ENCODE measurements around the gene DDX6. TPM values are rescaled to one million over a fixed set of nuclear protein-coding genes. Genes with fewer than 3 reads are reported as not detected.
"Not testable (repeated sequence)": the region's sequence is repeated elsewhere in the genome, so short reads cannot be mapped to it uniquely, and the experiment has no call there.

DDX6 gene
- total and polyA plus RNA-seq, 9 of the 15 experiments (the other 6 are each of a cell fraction or from before 2014, with no cell fraction given): 10.0 to 102 (median 58.2) TPM

- Histone ChIP-seq H3K27ac (ENCODE audit: extremely low read depth, low read depth, low read length) (peak overlapping the region; percentile 52; the same call in 2 of the 3 replicates), H3K9ac (ENCODE audit: insufficient read depth in 1 of 2, low read depth in 2 of 2, low read length in 2 of 2) (peak overlapping the region in 1 of 2 experiments; percentile 14; a peak in 1 of 4 replicates), H3K4me1 (replicated peaks in 1 of 2; ENCODE audit: control insufficient read depth in 2 of 2, insufficient read depth in 2 of 2, low read length in 2 of 2) (peaks cover 23 to 26% of the 10 kb centered on the region in 2 experiments)
- CTCF ChIA-PET (ENCODE audit: low intra/inter-chr PET ratio); H3K27me3 ChIP-seq (ENCODE audit: control insufficient read depth in 2 of 2, insufficient read depth in 2 of 2, low read length in 2 of 2); POLR2A ChIA-PET; BruUV-seq (replicated peaks); in situ Hi-C loops (cut with MboI); H3K4me3 ChIP-seq; ATAC-seq; intact Hi-C loops (cut with micrococcal nuclease); FAIRE-seq; H4K20me1 ChIP-seq (replicated peaks; ENCODE audit: control insufficient read depth, insufficient read depth, low read length); H3K9me3 ChIP-seq (replicated peaks; ENCODE audit: control insufficient read depth, insufficient read depth, low read depth, low read length); DNase-seq (ENCODE audit: extremely low read depth in 1 of 4, low spot score in 3 of 4); H3K4me2 ChIP-seq (ENCODE audit: insufficient read depth, low read length); H3K79me2 ChIP-seq (ENCODE audit: control insufficient read depth, insufficient read depth, low read length); H2AFZ ChIP-seq (ENCODE audit: low read depth, low read length); H3K9me1 ChIP-seq (ENCODE audit: control insufficient read depth, insufficient read depth, low read length); H3K36me3 ChIP-seq (ENCODE audit: control insufficient read depth, insufficient read depth, low read length): not testable (repeated sequence)
- TF ChIP-seq FOXA3 (CRISPR knock-in tag; conservative IDR thresholded peaks at IDR 0.05 in 1 of 2, IDR thresholded peaks at IDR 0.05 in 1 of 2) (peak in 1 of 2 experiments; percentile 58; a peak in 2 of 4 replicates), MAFG (tag; conservative IDR thresholded peaks at IDR 0.05) (peak; percentile 48; the same call in 1 of the 2 replicates), SMARCA4 (IDR thresholded peaks at IDR 0.05) (0 out of 2 replicates have a peak, but pooled peaks have one; percentile 31), MNT (conservative IDR thresholded peaks at IDR 0.05) (peak in 1 of 2 experiments; percentile 45; a peak in 1 of 4 replicates), DACH1 (IDR thresholded peaks at IDR 0.05; ENCODE audit: partially characterized antibody) (peak; percentile 64), ARID1B (IDR thresholded peaks at IDR 0.05) (peak; percentile 44), C11orf30 (IDR thresholded peaks at IDR 0.05; ENCODE audit: low read depth) (peak; percentile 71), FOXK2 (conservative IDR thresholded peaks at IDR 0.05 in 1 of 2, IDR thresholded peaks at IDR 0.05 in 1 of 2; ENCODE audit: low read depth in 2 of 2) (peak; percentile 93 to 97), PKNOX1 (IDR thresholded peaks at IDR 0.05) (peak; percentile 68), DPF2 (IDR thresholded peaks at IDR 0.05) (peak; percentile 58), ZNF316 (IDR thresholded peaks at IDR 0.05) (peak; percentile 82), CBFA2T3 (IDR thresholded peaks at IDR 0.05) (peak; percentile 15; the same call in 1 of the 2 replicates), ZNF592 (IDR thresholded peaks at IDR 0.05) (0 out of 2 replicates have a peak, but pooled peaks have one; percentile 11), MEIS2 (IDR thresholded peaks at IDR 0.05; ENCODE audit: partially characterized antibody) (peak; percentile 47), NFE2 (IDR thresholded peaks at IDR 0.05; ENCODE audit: low read depth) (peak; percentile 41), SMARCE1 (IDR thresholded peaks at IDR 0.05) (peak; percentile 39; the same call in 1 of the 2 replicates)
- WGBS (ENCODE audit: insufficient coverage, low coverage, missing lambda C conversion rate): 6% methylated on average over 3 of the region's 4 CpGs
These were observed 73.2 kb downstream of the DDX6 start for GRCh38 chr11:118717733-118718132.

All from K562 (cell line).